H9 (cell line): Measurements from ENCODE around the gene TSPAN18. TPM values are rescaled to one million over a fixed set of nuclear protein-coding genes. Genes with fewer than 3 reads are reported as not detected.

Experiments used
- DNase-seq: peaks from one replicate; pipeline ENCODE4 v3.0.0-alpha.2; 2017
- H2AFZ ChIP-seq: one replicate; pipeline ENCODE4 v1.6.1; 2013; ENCODE audit warnings: mild to moderate bottlenecking, low read length, control low read depth, moderate library complexity
- H2AK5ac ChIP-seq: 2 replicates; pipeline ENCODE4 v1.6.1; 2013; ENCODE audit warnings: low read length, control low read depth, mixed read lengths; ENCODE audit not compliant: insufficient read length
- H2BK120ac ChIP-seq: one replicate; pipeline ENCODE4 v1.6.1; 2013; ENCODE audit warnings: low read depth, mild to moderate bottlenecking, low read length, control low read depth, inconsistent platforms; ENCODE audit not compliant: poor library complexity, severe bottlenecking
- H2BK12ac ChIP-seq: 2 replicates; pipeline ENCODE4 v1.6.1; 2013; ENCODE audit warnings: low read length, control low read depth, mixed read lengths, low read depth; ENCODE audit not compliant: insufficient read length
- H2BK15ac ChIP-seq: 2 replicates; pipeline ENCODE4 v1.6.1; 2013; ENCODE audit warnings: low read depth, low read length, control low read depth
- H2BK20ac ChIP-seq: one replicate; pipeline ENCODE4 v1.6.1; 2013; ENCODE audit warnings: low read depth, mild to moderate bottlenecking, low read length, control low read depth, inconsistent platforms; ENCODE audit not compliant: poor library complexity, severe bottlenecking
- H2BK5ac ChIP-seq: 2 replicates; pipeline ENCODE4 v1.6.1; 2013; ENCODE audit warnings: low read length, control low read depth, mixed read lengths; ENCODE audit not compliant: insufficient read length
- H3K14ac ChIP-seq: 2 replicates; pipeline ENCODE4 v1.6.1; 2013; ENCODE audit warnings: low read length, control low read depth; ENCODE audit not compliant: insufficient read depth
- H3K18ac ChIP-seq: 2 replicates; pipeline ENCODE4 v1.6.1; 2013; ENCODE audit warnings: low read depth, mild to moderate bottlenecking, mixed read lengths, low read length, control low read depth; ENCODE audit not compliant: insufficient read length
- H3K23ac ChIP-seq: 2 replicates; pipeline ENCODE4 v1.6.1; 2013; ENCODE audit warnings: low read length, control low read depth, mixed read lengths, low read depth; ENCODE audit not compliant: insufficient read length
- H3K23me2 ChIP-seq: 2 replicates; pipeline ENCODE4 v1.6.1; 2013; ENCODE audit warnings: low read depth, mild to moderate bottlenecking, mixed read lengths, low read length, control low read depth; ENCODE audit not compliant: insufficient read length, poor library complexity, severe bottlenecking
- H3K27ac ChIP-seq: 2 replicates; pipeline ENCODE4 v1.5.1; 2013; ENCODE audit warnings: low read length, control low read depth, mixed read lengths, low read depth; ENCODE audit not compliant: insufficient read length
- H3K27me3 ChIP-seq: 2 replicates; pipeline ENCODE4 v1.6.1; 2013; ENCODE audit warnings: low read length, control low read depth, inconsistent platforms; ENCODE audit not compliant: insufficient read depth
- H3K4ac ChIP-seq: 2 replicates; pipeline ENCODE4 v1.6.1; 2013; ENCODE audit warnings: low read depth, mild to moderate bottlenecking, control low read depth, inconsistent platforms, low read length, moderate library complexity
- H3K4me1 ChIP-seq: 2 replicates; pipeline ENCODE4 v1.6.1; 2013; ENCODE audit warnings: low read length, control low read depth, inconsistent platforms; ENCODE audit not compliant: insufficient read depth
- H3K4me2 ChIP-seq: 2 replicates; pipeline ENCODE4 v1.6.1; 2013; ENCODE audit warnings: low read length, control low read depth, mixed read lengths; ENCODE audit not compliant: insufficient read length, insufficient read depth
- H3K56ac ChIP-seq: 2 replicates; pipeline ENCODE4 v1.6.1; 2013; ENCODE audit warnings: low read depth, mild to moderate bottlenecking, mixed read lengths, low read length, control low read depth; ENCODE audit not compliant: insufficient read length
- H3K79me1 ChIP-seq: 2 replicates; pipeline ENCODE4 v1.6.1; 2013; ENCODE audit warnings: low read depth, mild to moderate bottlenecking, moderate library complexity, low read length, control low read depth, inconsistent platforms; ENCODE audit not compliant: insufficient read depth, poor library complexity, severe bottlenecking
- H3K79me2 ChIP-seq: 2 replicates; pipeline ENCODE4 v1.6.1; 2013; ENCODE audit warnings: low read length, control low read depth, inconsistent platforms; ENCODE audit not compliant: insufficient read depth
- H3K9ac ChIP-seq: 2 replicates; pipeline ENCODE4 v1.6.1; 2013; ENCODE audit warnings: low read length, control low read depth, mixed read lengths; ENCODE audit not compliant: insufficient read length; ENCODE audit errors: extremely low read depth
- H3K9me3 ChIP-seq: one replicate; pipeline ENCODE4 v1.6.1; 2013; ENCODE audit warnings: low read depth, low read length, inconsistent platforms; ENCODE audit not compliant: control insufficient read depth
- H3T11ph ChIP-seq: one replicate; pipeline ENCODE4 v1.6.1; 2013; ENCODE audit warnings: mild to moderate bottlenecking, low read length, control low read depth, inconsistent platforms
- H4K20me1 ChIP-seq: one replicate; pipeline ENCODE4 v1.6.1; 2013; ENCODE audit not compliant: control insufficient read depth, insufficient read length, insufficient read depth
- H4K5ac ChIP-seq: 2 replicates; pipeline ENCODE4 v1.6.1; 2013; ENCODE audit warnings: low read depth, mild to moderate bottlenecking, mixed read lengths, low read length, control low read depth; ENCODE audit not compliant: insufficient read length
- H4K8ac ChIP-seq: replicated peaks from 2 replicates; pipeline ENCODE4 v1.6.1; 2013; ENCODE audit warnings: low read length, control low read depth, mixed read lengths, low read depth; ENCODE audit not compliant: insufficient read length
- H4K91ac ChIP-seq: 2 replicates; pipeline ENCODE4 v1.6.1; 2013; ENCODE audit warnings: low read depth, mild to moderate bottlenecking, moderate library complexity, mixed read lengths, low read length, control low read depth; ENCODE audit not compliant: insufficient read length
- H3K27ac Mint-ChIP-seq, 3 experiments: 2 replicates in 2 of 3; 3 replicates in 1 of 3; pipeline ENCODE4 v1.8.0; 2020 to 2021; ENCODE audit warnings: mixed read lengths in 3 of 3, mild to moderate bottlenecking in 1 of 3, moderate library complexity in 1 of 3
- H3K27me3 Mint-ChIP-seq: 2 replicates; pipeline ENCODE4 v1.8.0; 2021; ENCODE audit warnings: low read depth, mild to moderate bottlenecking, moderate library complexity, mixed read lengths
- H3K36me3 Mint-ChIP-seq, 3 experiments: 2 replicates in 2 of 3; 3 replicates in 1 of 3; pipeline ENCODE4 v1.8.0; 2020 to 2021; ENCODE audit warnings: low read depth in 3 of 3, mixed read lengths in 3 of 3; ENCODE audit not compliant: insufficient read depth in 1 of 3
- H3K4me1 Mint-ChIP-seq, 2 experiments: 2 replicates each; pipeline ENCODE4 v1.8.0; 2020; ENCODE audit warnings: mixed read lengths in 2 of 2
- H3K4me3 Mint-ChIP-seq, 2 experiments: 2 replicates in 1 of 2; 3 replicates in 1 of 2; pipeline ENCODE4 v1.8.0; 2020 to 2021; ENCODE audit warnings: mild to moderate bottlenecking in 2 of 2, mixed read lengths in 2 of 2, moderate library complexity in 1 of 2
- H3K9me3 Mint-ChIP-seq, 2 experiments: 2 replicates in 1 of 2; 3 replicates in 1 of 2; pipeline ENCODE4 v1.8.0; 2020; ENCODE audit warnings: mild to moderate bottlenecking in 2 of 2, mixed read lengths in 2 of 2, moderate library complexity in 1 of 2
- WGBS: extraction: QIAGEN DNeasy Blood & Tissue Kit; methylation state at CpG from one replicate; pipeline ENCODE4 v1.1.7; 2013; ENCODE audit warnings: missing lambda C conversion rate, low lambda C conversion rate, mixed read lengths; ENCODE audit not compliant: insufficient read length; ENCODE audit errors: extremely low coverage; 5-methylcytosine and 5-hydroxymethylcytosine counted together
- total RNA-seq: library from RNA; stranded (reverse); gene quantifications from 2 replicates; pipeline ENCODE4 v1.2.1, GENCODE V29; 2021
- TF ChIP-seq, protein P1 (sequence below): fragments of 200-600 bp; sonication (generic); conservative IDR thresholded peaks from 3 replicates; pipeline ENCODE4 v1.8.0; 2021; ENCODE audit warnings: antibody characterized with exemption, mild to moderate bottlenecking

Gene TSPAN18
- total RNA-seq, 1 experiment from 2014 or later, result 25.3 TPM

GRCh38 chr11:44883277-44883676 lies 156.5 kb downstream of the TSPAN18 start:
- H3K14ac ChIP-seq, result no peak overlapping the region
- H3K56ac ChIP-seq, result no peak overlapping the region
- no peak overlapping the region for H3K18ac ChIP-seq
- no peak overlapping the region for H2AFZ ChIP-seq
- H3K27me3 Mint-ChIP-seq, result peaks cover 13% of the 10 kb centered on the region
- no CpG with 5 or more reads among the region's 6 CpGs for WGBS
- H2BK120ac ChIP-seq, result no peak overlapping the region
- H4K8ac ChIP-seq, result no peak overlapping the region
- TF ChIP-seq, protein P1, sequence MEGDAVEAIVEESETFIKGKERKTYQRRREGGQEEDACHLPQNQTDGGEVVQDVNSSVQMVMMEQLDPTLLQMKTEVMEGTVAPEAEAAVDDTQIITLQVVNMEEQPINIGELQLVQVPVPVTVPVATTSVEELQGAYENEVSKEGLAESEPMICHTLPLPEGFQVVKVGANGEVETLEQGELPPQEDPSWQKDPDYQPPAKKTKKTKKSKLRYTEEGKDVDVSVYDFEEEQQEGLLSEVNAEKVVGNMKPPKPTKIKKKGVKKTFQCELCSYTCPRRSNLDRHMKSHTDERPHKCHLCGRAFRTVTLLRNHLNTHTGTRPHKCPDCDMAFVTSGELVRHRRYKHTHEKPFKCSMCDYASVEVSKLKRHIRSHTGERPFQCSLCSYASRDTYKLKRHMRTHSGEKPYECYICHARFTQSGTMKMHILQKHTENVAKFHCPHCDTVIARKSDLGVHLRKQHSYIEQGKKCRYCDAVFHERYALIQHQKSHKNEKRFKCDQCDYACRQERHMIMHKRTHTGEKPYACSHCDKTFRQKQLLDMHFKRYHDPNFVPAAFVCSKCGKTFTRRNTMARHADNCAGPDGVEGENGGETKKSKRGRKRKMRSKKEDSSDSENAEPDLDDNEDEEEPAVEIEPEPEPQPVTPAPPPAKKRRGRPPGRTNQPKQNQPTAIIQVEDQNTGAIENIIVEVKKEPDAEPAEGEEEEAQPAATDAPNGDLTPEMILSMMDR, result no peak
- no peak overlapping the region for H4K91ac ChIP-seq
- no peak overlapping the region for H3T11ph ChIP-seq
- H3K36me3 Mint-ChIP-seq, result no peaks in the 10 kb centered on the region
- H2BK12ac ChIP-seq, result no peak overlapping the region
- no peaks in the 10 kb centered on the region for H4K20me1 ChIP-seq
- H3K23ac ChIP-seq, result no peak overlapping the region
- H3K9me3 ChIP-seq, result no peaks in the 10 kb centered on the region
- no peaks in the 10 kb centered on the region for H3K79me2 ChIP-seq
- H3K79me1 ChIP-seq, result no peaks in the 10 kb centered on the region
- H4K5ac ChIP-seq, result no peak overlapping the region
- H2AK5ac ChIP-seq, result no peak overlapping the region
- no peak overlapping the region for H2BK5ac ChIP-seq
- H3K27ac Mint-ChIP-seq, result no peak overlapping the region
- H3K4me1 Mint-ChIP-seq, result peaks cover 25 to 37% of the 10 kb centered on the region in 2 experiments
- H2BK20ac ChIP-seq, result no peak overlapping the region
- peaks cover 3% of the 10 kb centered on the region; the same call in 1 of the 2 replicates for H3K4me1 ChIP-seq
- no peaks in the 10 kb centered on the region; the same call in 1 of the 2 replicates for H3K27me3 ChIP-seq
- no peak overlapping the region for H2BK15ac ChIP-seq
- H3K27ac ChIP-seq, result no peak overlapping the region
- H3K23me2 ChIP-seq, result no peaks in the 10 kb centered on the region
- no peak overlapping the region for H3K4me2 ChIP-seq
- no peaks in the 10 kb centered on the region for H3K9me3 Mint-ChIP-seq
- no peak overlapping the region for H3K4me3 Mint-ChIP-seq
- H3K9ac ChIP-seq, result no peak overlapping the region
- DNase-seq, result no peak
- H3K4ac ChIP-seq, result no peak overlapping the region
